ENCODE results near the gene LSM14B.

GRCh38 chr20:62133864-62134263, 11.6 kb downstream of the LSM14B start:
- TF ChIP-seq EZH2 (IDR thresholded peaks at IDR 0.05) (no peak), POLR2AphosphoS5 (IDR thresholded peaks at IDR 0.05; ENCODE audit: borderline replicate concordance, low read depth, low read length) (0 out of 2 replicates have a peak, but pooled peaks have one; percentile 25), FOXP2 (optimal IDR thresholded peaks at IDR 0.05; ENCODE audit: control extremely low read depth, extremely low read length, insufficient read depth) (no peak)

Data from SK-N-MC (cell line).